ENCODE data around the gene CDKAL1.
"Not testable (repeated sequence)": the region's sequence is repeated elsewhere in the genome, so short reads cannot be mapped to it uniquely, and the experiment has no call there.

Gene CDKAL1

DNA sequence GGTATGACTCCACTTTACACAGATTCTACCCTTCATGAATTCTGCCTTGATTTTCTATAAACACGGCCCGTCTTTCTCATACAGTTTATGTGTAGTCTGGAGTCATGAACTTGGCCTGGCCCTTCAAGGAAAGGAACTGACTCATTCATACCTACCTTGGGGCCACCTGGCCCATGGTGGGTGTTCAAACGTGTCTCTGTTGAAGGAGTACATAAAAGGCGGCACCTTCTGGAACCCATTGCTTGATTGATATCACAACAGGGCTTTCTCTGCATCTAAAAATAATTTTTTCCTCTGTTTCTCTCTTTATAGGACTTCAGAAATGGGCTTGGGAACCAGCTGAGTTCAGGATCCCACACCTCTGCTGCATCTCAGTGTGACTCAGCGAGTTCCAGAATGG is 696.3 kb downstream of the CDKAL1 start:
- DNase-seq = no peak

- DNase-seq = no peak
Measured at GRCh38 chr6:21235162-21235561, 700.9 kb downstream of the CDKAL1 start.

- DNase-seq = no peak
Measured at GRCh38 chr6:21238208-21238607, 704.0 kb downstream of the CDKAL1 start.

- DNase-seq = no peak
Measured at GRCh38 chr6:21240709-21241108, 706.5 kb downstream of the CDKAL1 start.

DNA sequence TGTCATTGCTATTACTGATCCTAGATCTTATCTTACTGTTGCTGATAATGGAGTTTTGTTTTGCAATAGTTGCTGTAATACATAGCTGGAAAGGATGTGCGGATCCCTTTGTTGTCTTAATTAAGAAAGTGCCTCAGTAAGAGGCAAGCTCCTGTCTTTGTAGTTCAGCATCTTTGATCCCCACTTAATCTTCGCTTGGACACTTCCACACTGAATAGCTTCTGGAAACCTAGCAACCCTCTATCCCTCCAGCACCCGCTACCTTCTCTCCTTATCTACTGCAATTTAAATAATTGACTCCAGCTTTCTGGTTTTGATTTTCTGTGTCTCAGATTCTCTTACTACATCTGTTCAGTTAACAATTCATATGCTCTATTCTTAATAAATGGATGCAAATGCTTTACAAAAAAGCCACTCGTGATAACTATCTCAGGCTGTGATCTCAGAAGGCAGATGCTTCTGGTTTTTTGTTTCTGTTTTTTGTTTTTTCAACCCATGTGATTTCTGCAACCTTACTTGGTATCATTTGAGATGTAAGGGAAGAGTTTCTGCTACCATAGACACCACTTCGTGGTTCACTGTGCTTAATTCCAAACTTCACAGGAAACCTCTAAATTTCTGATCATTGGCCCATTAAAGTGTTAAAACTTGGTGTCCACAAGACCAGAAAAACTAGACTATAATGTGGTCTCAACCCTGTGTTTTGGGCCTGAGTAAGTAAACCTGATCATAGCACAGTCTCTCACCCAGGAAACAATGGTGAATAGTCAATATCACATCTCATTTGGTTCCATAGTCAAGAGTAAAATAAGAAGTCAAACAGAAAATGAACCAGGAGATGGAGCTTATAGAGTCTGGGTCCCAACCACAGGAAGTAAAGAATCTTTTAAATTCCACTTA is 707.2 kb downstream of the CDKAL1 start:
- DNase-seq = no peak

DNA sequence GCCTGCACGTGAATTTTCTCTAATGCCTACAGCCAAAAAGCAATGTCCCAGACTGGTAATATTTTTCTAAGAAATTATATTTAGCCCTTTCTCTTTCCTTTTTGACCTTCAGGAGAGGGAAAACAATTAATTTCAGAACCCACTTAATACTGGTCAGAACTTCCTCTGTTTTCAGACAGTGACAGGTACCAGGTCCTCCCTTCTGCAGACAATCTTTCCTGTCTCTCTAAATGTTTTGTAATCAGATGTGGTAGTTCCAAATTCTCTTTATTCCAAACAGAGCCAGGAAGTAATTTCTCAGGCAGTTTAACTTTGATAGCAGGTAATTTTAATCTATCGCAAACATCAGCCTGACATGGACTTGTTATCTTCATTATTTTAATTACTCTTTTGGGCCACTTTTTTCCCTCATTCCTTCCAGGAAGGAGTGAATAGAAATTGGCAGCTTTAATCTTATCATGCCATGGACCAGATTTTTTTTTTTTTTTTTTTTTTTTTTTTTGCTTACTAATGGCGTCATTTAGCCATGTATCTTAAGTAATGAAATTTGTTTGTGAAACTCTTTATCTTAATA is 710.7 kb downstream of the CDKAL1 start:
- DNase-seq = no peak

DNA sequence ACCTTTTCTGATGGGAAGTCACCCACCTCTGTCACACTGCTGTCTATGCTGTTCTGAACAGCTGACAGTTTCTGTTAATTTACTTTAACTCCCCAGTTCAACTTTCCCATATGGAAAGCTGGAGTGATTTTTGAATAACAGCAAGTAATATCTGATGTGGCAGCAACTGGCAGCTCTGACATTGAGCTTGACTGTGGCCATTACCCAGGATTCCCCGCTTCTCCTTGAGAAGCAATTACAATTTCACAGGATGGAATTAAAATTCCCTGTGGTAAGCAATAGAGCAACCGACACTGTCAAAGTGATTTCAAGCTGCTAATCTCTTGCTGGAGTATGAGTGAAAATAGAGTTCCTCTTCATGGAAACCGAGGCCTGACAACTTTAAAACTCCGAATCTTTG is 711.2 kb downstream of the CDKAL1 start:
- no peak for DNase-seq

DNA sequence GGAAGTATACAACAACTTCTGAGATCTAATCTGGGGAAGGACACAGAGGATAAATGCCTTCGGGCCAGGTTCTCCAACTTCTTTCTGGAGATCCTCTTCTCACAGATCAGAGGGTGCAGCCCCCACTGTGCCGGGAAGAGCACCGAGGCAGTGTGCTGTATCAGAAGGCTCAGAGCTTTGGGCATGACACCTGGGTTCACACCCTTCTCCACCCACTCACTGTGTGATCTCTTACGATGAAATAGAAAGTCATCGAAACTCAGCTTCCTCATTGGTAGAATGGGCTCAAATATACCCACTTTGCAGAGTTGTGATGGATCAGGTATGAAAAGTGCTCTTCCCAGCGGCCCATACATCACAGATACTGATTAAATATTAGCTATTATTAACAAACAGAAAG is 711.8 kb downstream of the CDKAL1 start:
- no peak for DNase-seq

- DNase-seq = not testable (repeated sequence)
Measured at GRCh38 chr6:21254460-21254859, 720.2 kb downstream of the CDKAL1 start.

- DNase-seq = no peak
Measured at GRCh38 chr6:21256197-21256596, 721.9 kb downstream of the CDKAL1 start.

- no peak for DNase-seq
Measured at GRCh38 chr6:21257125-21257524, 722.9 kb downstream of the CDKAL1 start.

GRCh38 chr6:21258665-21259064 is 724.4 kb downstream of the CDKAL1 start:
- no peak for DNase-seq

DNA sequence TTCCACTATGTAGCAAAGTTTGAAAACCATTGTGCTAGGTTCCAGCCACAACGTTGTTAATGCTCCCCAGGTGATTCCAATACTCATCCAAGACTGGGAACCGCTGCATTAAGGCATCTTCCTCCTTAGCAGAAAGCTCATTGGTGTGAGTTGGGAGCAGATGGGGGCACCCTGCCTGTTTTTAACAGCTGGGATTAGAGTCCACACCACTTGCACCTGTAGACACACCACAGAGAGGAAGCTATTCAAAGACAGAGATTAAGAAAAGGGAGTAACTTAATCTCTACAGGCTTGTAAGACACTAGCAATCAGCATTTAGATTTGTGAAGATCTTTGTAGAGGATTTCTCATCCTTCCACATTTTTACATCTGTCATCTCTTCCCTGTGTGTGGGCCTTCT is 725.4 kb downstream of the CDKAL1 start:
- no peak for DNase-seq

DNA sequence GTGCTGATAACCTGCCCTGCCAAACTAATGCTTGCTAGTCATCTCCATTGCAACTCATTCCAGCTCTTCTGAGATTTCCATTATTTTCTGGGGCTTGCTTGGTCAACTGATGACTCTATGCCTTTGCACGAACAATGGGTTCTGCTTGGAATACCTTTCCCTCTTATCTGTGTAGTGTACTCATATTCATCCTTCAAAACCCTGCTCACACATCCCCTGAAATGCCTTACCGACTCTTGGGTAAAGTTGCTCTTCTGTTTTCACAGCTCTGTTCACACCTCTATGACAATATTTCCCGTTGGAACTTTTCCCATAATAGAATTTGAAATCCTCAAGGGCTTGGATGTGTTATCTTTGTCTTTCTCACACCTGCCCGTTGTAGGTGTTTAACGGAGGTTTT is 728.2 kb downstream of the CDKAL1 start:
- no peak for DNase-seq

DNA sequence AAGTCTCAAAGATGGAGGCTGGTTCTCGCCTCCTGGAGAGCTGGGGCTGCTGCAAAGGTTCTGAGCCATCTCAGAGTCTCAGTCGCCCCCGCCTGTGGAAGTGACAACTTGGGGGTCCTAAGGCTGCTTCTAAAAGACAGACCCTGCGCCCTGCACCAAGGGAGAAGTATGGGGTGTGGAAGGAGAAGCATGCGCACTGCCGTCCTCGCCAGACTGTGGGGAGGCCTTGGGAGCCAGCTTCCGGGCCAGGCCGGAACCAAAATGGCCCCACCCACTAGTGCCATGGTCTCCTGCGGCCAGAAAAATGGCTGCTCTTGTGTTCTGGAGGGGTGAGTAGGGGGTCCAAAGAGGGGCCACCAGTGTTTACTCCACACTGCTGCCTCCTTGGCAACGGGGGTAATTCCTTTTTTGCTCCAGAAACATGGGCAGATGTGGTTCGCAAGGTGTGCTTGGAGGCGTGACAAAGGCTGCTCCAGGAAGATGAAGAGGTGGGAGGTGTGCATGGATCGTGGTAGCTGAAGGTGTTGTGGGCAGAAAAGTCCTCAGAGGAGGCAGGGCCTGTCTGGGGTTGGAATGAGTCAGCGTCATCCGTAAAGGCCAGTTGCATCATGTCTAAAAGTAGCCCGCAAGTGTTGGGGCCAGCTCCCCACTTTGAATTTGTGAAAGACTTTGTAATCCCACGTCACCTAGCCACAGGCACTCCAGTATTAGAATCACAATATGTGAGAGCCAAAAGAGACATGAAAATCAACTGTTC is 729.5 kb downstream of the CDKAL1 start:
- DNase-seq = peak; percentile 38

DNA sequence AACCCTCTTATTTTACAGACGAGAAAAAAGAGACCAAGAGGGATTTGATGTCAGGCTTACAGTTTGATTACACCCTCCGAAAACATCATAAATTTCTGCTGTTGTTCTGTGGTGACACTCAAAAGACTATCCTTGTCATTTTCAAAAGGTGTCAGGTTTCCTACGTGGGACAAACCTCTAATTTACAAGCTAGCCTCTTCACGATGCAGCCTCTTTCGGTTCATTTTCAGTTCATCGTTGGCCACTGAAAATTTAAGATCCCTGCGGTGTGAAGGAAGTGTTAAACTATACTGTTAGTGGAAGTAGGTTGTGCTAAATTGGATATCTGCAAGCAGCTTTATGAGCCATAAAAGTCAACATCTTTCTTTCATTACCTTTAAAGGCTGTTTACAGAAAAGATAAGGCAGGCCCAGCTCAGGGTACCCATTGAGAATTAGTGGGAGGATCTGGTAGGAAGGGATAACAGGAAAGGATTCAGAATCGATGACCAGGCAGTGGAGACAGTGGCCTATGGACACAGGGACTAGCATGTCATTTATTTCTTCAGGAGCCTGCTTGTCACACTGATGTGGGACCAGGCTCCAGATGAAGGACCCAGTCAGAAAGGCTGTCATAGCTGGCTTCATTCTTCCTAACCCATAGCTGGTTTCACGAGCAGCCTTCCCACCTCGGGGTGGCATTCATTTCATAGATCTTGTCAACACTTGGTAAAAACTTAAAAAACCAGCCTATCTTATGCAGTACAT is 730.2 kb downstream of the CDKAL1 start:
- no peak for DNase-seq

- DNase-seq = no peak
Measured at GRCh38 chr6:21265034-21265729, 730.9 kb downstream of the CDKAL1 start.

DNA sequence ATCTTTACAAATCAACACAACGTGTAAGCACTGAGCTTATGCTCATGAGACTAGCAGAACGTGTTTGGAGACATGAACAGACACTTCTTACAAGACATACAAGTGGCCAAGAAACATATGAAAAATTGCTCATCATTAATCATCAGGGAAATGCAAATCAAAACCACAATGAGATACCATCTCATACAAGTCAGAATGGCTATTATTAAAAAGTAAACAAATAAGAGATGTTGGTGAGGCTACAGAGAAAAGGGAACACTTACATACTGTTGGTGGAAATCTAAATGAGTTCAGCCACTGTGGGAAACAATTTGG is 731.4 kb downstream of the CDKAL1 start:
- no peak for DNase-seq

GRCh38 chr6:21270636-21271201 is 736.5 kb downstream of the CDKAL1 start:
- no peak for DNase-seq

DNA sequence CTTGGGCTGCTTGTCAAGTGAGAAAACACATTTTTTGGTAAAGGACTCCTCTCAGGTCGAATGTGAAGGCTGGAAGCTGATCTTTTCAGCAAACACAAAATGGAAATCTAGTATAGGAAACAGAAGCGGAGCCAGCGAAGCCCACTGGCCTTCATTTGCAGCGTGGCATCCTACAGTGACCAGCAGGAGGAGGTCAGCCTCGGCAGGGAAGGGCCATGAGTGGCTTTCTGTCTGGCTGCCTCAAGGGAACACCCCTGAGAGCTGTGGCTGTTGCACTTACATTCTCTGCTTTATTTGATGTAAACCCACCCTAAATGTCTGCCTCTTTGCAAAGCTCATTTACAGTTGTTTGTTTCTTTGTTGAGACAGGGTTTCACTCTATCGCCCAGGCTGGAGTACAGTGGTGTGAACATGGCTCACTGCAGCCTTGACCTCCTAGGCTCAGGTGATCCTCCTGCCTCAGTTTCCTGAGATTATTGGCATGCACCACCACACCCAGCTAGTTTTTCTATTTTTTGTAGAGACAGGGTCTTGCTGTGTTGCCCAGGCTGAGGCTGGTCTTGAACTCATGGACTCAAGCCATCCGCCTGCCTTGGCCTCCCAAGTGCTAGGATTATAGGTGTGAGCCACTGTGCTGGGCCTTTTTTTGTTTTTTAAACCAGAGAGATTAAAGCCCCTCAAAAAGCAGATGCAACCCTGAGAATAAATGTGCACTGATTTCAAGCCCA is 737.3 kb downstream of the CDKAL1 start:
- no peak for DNase-seq

- no peak for DNase-seq
Measured at GRCh38 chr6:21273451-21273850, 739.2 kb downstream of the CDKAL1 start.

DNA sequence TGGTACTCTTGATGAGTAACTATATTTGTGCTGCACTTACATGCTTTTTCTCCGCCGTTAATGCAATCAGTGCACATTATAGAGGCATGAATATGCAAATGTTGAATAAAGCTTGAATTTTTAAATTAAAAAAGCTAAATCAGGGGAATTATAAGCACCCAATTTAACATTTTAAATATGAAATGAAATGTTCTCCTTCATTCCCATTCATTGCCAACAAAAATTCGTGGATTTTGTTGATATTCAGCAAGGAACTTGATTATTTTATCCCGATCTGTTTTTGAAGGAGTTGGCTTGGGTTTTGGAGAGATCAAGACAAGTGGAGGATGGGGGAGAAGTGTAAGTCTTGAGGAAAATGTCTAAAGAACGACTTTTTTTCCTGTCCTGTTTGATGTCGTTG is 740.6 kb downstream of the CDKAL1 start:
- DNase-seq = no peak

All from fibroblast of skin of right quadriceps (primary cell).